Stimulated activated naive CD8-positive, alpha-beta T cell treated with anti-CD3 and anti-CD28 coated beads, Interleukin-15, amount 100 ng/mL, for 72 hours (primary cell): ENCODE data around the gene LRSAM1.

ENCODE experiments used
- ATAC-seq: fragments of 150-1000 bp; cut with Tn5 transposase; 2 replicates; pipeline ENCODE4 v1.10.0; 2021; ENCODE audit warnings: mild to moderate bottlenecking, moderate library complexity
- DNase-seq, 2 donors: peaks; one replicate each; pipeline ENCODE4 v3.0.0; 2021 to 2022
- H3K27ac Mint-ChIP-seq, 2 donors: one replicate each; pipeline ENCODE4 v1.8.0; 2022; ENCODE audit warnings: mild to moderate bottlenecking in 2 of 2, mixed read lengths in 2 of 2, moderate library complexity in 2 of 2
- H3K27me3 Mint-ChIP-seq: one replicate; pipeline ENCODE4 v1.8.0; 2022; ENCODE audit warnings: mixed read lengths
- H3K4me1 Mint-ChIP-seq: one replicate; pipeline ENCODE4 v1.8.0; 2022; ENCODE audit warnings: mild to moderate bottlenecking, mixed read lengths
- H3K4me3 Mint-ChIP-seq, 2 donors: one replicate each; pipeline ENCODE4 v1.8.0; 2022; ENCODE audit warnings: mild to moderate bottlenecking in 2 of 2, mixed read lengths in 2 of 2, moderate library complexity in 1 of 2
- H3K9me3 Mint-ChIP-seq, 2 donors: one replicate each; pipeline ENCODE4 v1.8.0; 2022; ENCODE audit warnings: mixed read lengths in 2 of 2

The LRSAM1 gene

DNA sequence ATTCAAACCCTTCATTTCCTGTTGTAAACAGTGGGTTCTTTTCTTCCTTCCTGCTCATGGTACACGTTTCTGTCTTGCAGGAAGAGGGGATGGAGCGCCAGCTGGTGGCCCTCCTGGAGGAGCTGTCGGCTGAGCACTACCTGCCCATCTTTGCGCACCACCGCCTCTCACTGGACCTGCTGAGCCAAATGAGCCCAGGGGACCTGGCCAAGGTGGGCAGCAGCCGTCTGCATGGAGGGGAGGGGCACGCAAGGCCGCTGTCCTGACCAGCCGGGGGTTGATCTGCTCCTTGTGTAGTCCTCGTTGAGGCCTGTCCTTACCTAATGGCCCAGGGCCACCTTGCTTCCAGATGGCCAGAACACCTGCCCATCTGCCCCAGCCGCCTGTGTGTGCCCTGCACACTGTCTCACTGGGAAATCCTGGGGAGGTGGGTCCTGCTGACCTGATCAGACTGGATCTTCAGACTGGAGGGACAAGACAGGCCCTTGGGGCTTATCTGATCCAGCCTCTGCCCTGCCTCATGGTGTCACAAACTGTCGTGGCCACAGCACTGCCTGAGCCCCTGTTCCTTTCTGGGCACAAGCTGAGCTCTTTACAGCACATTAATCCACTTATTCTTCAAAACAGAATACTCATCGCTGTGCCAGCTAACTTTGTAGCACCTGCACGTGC, 44.7 kb downstream of the LRSAM1 start:
- ATAC-seq = no peak
- H3K9me3 Mint-ChIP-seq = no peaks in the 10 kb centered on the region
- H3K27ac Mint-ChIP-seq = no peak overlapping the region
- H3K4me1 Mint-ChIP-seq = no peaks in the 10 kb centered on the region
- no peak for DNase-seq
- H3K27me3 Mint-ChIP-seq = no peaks in the 10 kb centered on the region
- H3K4me3 Mint-ChIP-seq = no peak overlapping the region

DNA sequence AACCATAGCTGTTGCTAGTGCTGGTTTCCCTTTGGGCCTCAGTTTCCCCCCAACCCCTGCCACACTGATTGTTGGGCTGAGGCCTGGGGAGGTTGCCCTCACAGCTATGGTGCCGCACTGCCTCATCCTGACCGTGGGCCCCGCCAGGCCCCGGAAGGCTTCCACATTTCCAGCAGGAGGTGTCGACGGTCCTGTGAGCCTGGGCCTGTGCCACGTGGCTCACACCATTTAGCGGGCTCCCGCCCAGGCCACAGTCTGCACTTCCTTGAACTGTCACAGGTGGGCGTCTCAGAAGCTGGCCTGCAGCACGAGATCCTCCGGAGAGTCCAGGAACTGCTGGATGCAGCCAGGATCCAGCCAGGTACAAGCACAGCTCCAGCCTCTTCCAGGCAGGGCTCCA, 45.7 kb downstream of the LRSAM1 start:
- H3K9me3 Mint-ChIP-seq = no peaks in the 10 kb centered on the region
- ATAC-seq (no peak), DNase-seq (no peak)
- no peaks in the 10 kb centered on the region for H3K4me1 Mint-ChIP-seq
- no peak overlapping the region for H3K4me3 Mint-ChIP-seq
- H3K27ac Mint-ChIP-seq = no peak overlapping the region
- H3K27me3 Mint-ChIP-seq = no peaks in the 10 kb centered on the region

GRCh38 chr9:127497656-127498290, 46.5 kb downstream of the LRSAM1 start:
- no peaks in the 10 kb centered on the region for H3K4me1 Mint-ChIP-seq
- DNase-seq (no peak), ATAC-seq (no peak)
- H3K27me3 Mint-ChIP-seq = no peaks in the 10 kb centered on the region
- H3K4me3 Mint-ChIP-seq = no peak overlapping the region
- peak overlapping the region in 1 of 2 donors; percentile 46 for H3K27ac Mint-ChIP-seq
- H3K9me3 Mint-ChIP-seq = no peaks in the 10 kb centered on the region

- Mint-ChIP-seq H3K27ac (no peak overlapping the region), H3K4me3 (no peak overlapping the region), H3K9me3 (no peaks in the 10 kb centered on the region), H3K4me1 (no peaks in the 10 kb centered on the region), H3K27me3 (no peaks in the 10 kb centered on the region)
- ATAC-seq = no peak
- DNase-seq = no peak
Observed at GRCh38 chr9:127498298-127498697, 47.0 kb downstream of the LRSAM1 start.

DNA sequence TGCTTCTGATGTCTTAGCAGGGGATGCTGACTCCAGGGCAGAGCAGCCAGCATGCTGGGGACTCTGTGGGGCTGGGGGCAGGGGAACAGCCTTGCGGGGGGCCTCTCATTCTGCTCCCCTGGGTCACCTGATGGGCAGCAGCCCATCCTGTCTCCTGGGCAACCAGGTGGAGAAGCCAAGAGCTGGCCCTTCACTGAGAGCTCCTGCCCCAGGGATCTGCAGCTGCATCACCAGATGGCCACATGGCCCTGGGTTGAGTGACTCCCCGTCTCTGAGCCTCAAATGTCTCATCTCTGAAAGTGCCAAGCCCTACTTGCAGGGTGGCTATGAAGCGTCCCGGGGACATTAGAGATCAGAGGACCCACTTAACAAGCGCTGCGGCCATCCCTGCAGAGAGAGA, 49.1 kb downstream of the LRSAM1 start:
- Mint-ChIP-seq H3K27me3 (no peaks in the 10 kb centered on the region), H3K4me1 (no peaks in the 10 kb centered on the region), H3K27ac (peak overlapping the region in 1 of 2 donors; percentile 71), H3K4me3 (no peak overlapping the region), H3K9me3 (no peaks in the 10 kb centered on the region)
- ATAC-seq (no peak), DNase-seq (no peak)

DNA sequence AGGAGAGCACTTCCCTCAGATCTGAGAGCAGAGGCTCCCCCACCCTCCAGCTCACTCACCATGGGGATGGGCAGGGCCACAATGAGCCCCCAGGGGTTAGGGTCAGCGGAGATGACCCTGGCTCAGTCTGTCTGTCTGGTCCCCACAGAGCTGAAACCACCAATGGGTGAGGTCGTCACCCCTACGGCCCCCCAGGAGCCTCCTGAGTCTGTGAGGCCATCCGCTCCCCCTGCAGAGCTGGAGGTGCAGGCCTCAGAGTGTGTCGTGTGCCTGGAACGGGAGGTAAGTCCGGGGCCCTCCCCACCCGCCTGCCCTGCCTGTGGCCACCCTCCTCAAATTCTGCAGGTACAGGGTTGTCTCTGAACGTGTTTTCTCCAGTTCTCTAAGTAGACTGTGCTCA, 49.6 kb downstream of the LRSAM1 start:
- no peak overlapping the region for H3K27ac Mint-ChIP-seq

DNA sequence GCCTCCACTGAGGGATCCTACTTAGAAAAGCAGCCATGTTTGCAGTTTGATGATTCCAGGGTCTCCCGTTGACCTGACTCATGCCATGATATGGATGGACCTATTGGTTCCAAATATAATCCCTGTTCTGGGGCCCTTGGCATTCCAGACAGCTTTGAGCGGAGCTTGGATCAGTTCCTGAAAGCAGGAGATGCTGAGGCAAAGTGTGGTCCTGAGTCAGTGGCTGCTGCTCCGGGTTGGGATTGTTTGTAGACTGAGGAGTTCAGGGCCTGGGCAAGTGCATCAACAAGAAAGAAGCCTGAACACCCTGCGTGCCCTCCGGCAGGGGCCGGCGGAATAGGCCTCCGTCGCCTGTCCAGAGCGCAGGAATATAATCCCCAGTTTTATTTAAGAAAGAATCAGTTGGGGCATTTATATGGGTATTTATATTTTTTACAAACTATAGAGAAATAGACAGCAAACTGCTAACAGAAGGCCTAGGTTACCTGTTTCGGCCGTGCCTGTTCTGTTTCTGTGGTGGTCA, 50.6 kb downstream of the LRSAM1 start:
- H3K4me3 Mint-ChIP-seq = no peak overlapping the region
- no peak for DNase-seq
- ATAC-seq = no peak
- H3K27me3 Mint-ChIP-seq = no peaks in the 10 kb centered on the region
- H3K4me1 Mint-ChIP-seq = no peaks in the 10 kb centered on the region
- H3K27ac Mint-ChIP-seq = no peak overlapping the region
- no peaks in the 10 kb centered on the region for H3K9me3 Mint-ChIP-seq

More for the DNA sequence above, 49.6 kb downstream of the LRSAM1 start:
- ATAC-seq (no peak), DNase-seq (no peak)
- no peaks in the 10 kb centered on the region for H3K4me1 Mint-ChIP-seq
- H3K9me3 Mint-ChIP-seq = no peaks in the 10 kb centered on the region
- H3K4me3 Mint-ChIP-seq = no peak overlapping the region
- H3K27me3 Mint-ChIP-seq = no peaks in the 10 kb centered on the region

DNA sequence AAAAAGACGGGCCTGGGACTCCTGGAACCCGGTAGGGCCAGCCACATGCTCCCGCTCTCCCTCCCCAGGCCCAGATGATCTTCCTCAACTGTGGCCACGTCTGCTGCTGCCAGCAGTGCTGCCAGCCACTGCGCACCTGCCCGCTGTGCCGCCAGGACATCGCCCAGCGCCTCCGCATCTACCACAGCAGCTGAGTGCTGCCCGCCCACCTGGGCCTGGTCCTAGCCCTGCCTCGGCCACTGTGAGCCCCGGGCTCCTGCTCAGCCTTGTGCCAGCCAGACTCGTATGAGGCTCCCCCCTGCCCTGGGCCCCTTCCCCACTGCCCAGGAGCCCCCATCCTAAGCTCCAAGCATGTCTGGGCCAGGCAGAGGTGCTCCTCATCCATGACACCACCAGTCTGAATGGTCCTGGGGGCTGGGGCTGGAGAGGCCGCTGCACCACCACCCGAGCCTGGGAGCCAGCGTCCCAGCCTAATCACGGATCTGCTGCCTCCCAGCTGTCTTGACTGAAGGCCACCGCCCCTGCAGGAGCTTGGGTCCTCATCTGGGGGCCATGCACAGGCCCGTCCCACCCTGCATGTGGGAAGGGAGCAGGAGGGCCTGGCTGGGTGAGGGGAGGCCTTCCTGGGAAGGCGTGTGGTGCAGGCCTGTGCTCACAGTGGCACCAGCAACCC, 51.5 kb downstream of the LRSAM1 start:
- Mint-ChIP-seq H3K9me3 (no peaks in the 10 kb centered on the region), H3K27ac (peak overlapping the region in 1 of 2 donors; percentile 94)

GRCh38 chr9:127503379-127503921, 52.1 kb downstream of the LRSAM1 start:
- DNase-seq (no peak), ATAC-seq (peak; percentile 1)
- Mint-ChIP-seq H3K4me3 (no peak overlapping the region), H3K9me3 (no peaks in the 10 kb centered on the region), H3K27ac (no peak overlapping the region), H3K27me3 (no peaks in the 10 kb centered on the region), H3K4me1 (no peaks in the 10 kb centered on the region)

More for the DNA sequence above, 51.5 kb downstream of the LRSAM1 start:
- ATAC-seq = no peak
- no peaks in the 10 kb centered on the region for H3K4me1 Mint-ChIP-seq
- no peaks in the 10 kb centered on the region for H3K27me3 Mint-ChIP-seq
- H3K4me3 Mint-ChIP-seq = no peak overlapping the region
- no peak for DNase-seq

DNA sequence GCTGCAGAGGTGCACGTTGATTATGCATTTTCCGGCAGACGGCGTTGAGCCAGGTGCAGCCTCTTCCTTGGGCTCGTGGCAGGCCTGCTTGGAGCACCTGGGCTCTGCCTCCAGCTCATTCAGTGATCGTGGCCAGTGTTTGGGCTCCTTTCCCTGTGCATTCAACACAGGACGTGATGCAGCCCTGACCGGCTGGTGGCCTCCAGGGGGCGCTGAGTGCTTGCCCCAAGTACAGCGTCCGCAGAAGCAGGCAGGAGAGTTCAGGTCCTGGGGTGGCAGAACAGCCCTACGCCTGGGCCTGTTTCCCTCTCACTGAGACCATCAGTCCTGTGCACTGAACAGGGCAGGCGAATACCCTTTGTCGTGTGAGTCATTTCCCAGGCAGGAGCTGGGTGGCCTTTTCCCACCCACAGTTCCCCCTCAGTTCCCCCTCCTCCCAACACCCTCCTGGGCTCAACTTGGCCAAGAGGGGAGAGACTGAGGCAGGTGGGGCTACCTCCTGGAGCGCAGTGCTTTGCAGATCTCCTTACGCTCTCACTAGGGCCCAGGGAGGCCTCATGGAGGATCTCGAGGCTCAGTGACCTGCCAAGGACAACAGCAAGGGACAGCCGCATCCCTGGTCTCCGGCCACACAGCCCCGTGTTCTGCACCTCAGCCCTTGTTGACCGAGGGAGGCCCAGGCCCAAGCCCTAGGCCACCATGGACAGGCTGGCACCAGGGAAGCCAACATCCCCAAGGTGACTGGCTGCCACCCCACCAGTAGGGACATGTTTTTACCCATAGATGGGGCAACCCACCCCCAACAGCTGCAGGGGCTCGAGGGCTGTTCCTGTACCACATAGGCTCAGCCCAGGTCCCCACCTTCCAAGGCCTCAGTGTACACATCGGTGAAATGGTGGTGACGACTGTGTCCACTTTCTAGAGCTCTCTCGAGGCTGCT, 52.9 kb downstream of the LRSAM1 start:
- DNase-seq (peak; percentile 76), ATAC-seq (peak; percentile 88)
- Mint-ChIP-seq H3K4me1 (no peaks in the 10 kb centered on the region), H3K27me3 (no peaks in the 10 kb centered on the region), H3K9me3 (no peaks in the 10 kb centered on the region), H3K4me3 (no peak overlapping the region), H3K27ac (no peak overlapping the region)

- ATAC-seq (no peak), DNase-seq (no peak)
- H3K27ac Mint-ChIP-seq = no peak overlapping the region
- no peaks in the 10 kb centered on the region for H3K9me3 Mint-ChIP-seq
- H3K4me1 Mint-ChIP-seq = no peaks in the 10 kb centered on the region
- no peak overlapping the region for H3K4me3 Mint-ChIP-seq
- H3K27me3 Mint-ChIP-seq = no peaks in the 10 kb centered on the region
Observed at GRCh38 chr9:127504887-127505251, 53.6 kb downstream of the LRSAM1 start.

DNA sequence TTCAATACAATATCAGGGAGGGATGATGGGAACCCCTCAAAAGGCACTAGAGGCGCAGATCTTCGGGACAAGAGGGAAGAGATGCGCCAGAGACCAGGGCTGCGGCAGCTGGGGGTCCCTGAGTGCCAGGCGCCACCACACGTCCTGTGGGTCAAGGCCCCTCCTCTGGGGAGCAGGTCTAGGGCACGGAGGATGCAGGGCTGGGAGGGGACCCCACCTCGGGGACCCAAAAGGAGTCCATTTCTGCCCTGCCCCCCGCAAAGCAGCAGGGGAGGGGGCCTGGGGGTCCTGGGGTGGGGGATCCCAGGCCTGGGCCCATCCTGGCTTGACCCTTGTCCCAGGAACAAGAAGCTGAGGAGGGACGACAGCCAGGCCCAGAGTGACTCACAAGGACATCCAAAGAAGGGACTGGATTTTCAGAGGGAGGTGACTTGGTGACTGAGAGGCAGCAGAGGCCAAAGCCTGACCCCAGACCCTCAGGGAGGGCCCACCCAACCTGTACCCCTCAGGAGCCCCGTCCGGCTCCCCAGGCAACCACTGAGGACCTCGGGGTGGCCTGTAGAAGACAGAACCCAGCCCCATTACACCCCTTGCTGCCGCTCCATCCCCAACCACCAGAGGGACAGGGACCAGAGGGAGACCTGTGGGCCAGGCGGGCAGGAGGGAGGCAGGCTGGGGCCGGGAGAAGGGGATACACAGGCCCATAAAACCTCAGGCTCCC, 54.2 kb downstream of the LRSAM1 start:
- no peaks in the 10 kb centered on the region for H3K9me3 Mint-ChIP-seq
- H3K27ac Mint-ChIP-seq = no peak overlapping the region
- ATAC-seq (peak; percentile 45), DNase-seq (peak; percentile 39 to 42)
- H3K4me1 Mint-ChIP-seq = no peaks in the 10 kb centered on the region
- no peak overlapping the region for H3K4me3 Mint-ChIP-seq
- H3K27me3 Mint-ChIP-seq = no peaks in the 10 kb centered on the region

DNA sequence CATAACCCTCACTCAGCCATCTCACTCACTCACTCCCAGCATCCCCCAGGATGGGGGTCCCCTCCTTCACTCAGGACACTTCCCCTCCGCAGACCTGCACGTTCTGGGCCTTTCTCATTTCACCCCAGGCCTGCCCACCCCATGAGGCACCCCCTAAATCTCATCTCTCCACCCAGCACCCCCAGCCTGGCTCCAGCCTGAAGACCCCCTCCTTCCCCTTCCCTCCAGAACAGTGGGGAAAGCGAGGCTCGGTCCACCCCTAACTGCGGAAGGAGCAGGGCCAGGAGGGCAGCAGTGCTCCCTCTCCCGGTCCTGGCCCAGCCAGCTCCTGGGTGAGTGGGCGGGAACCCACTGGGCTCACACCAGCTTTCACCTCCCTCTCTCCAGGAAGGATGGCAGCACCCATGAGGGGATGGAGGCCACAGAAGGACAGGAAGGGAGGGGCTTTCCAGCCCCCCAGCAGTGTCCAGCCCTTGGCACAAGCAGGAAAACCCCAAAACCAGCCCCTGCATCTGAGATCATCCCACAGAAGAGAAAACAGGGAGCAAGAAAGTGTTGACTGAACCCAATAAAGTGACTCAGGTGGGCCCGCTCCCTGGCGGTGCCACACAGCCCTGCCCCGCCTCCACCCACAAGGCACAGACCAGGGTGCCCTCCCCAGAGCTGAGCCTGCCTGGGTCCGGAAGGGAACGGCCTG, 55.0 kb downstream of the LRSAM1 start:
- H3K27ac Mint-ChIP-seq = peak overlapping the region in 1 of 2 donors; percentile 83
- no peaks in the 10 kb centered on the region for H3K27me3 Mint-ChIP-seq
- H3K4me1 Mint-ChIP-seq = no peaks in the 10 kb centered on the region
- no peaks in the 10 kb centered on the region for H3K9me3 Mint-ChIP-seq
- H3K4me3 Mint-ChIP-seq = no peak overlapping the region
- no peak for DNase-seq
- ATAC-seq = no peak
